ENCODE results near the gene HACD3.
"Not testable (repeated sequence)": the region's sequence is repeated elsewhere in the genome, so short reads cannot be mapped to it uniquely, and the experiment has no call there.

Gene HACD3

GRCh38 chr15:65530318-65531111, at the start of gene HACD3:
TSS of gene HACD3 (plus strand) at chr15:65530463. CDS start at chr15:65530632, 169 bp downstream.
- peak; percentile 64 for DNase-seq (ENCODE audit: low read depth)

GRCh38 chr15:65484876-65485275, 45.4 kb upstream of the HACD3 start:
- DNase-seq (ENCODE audit: low read depth) = no peak

GRCh38 chr15:65494076-65494475, 36.2 kb upstream of the HACD3 start:
- no peak for DNase-seq (ENCODE audit: low read depth)

- DNase-seq (ENCODE audit: low read depth) = no peak
Observed at GRCh38 chr15:65509321-65509720, 20.9 kb upstream of the HACD3 start.

- DNase-seq (ENCODE audit: low read depth) = no peak
Observed at GRCh38 chr15:65512189-65512588, 18.1 kb upstream of the HACD3 start.

- no peak for DNase-seq (ENCODE audit: low read depth)
Observed at GRCh38 chr15:65512807-65513416, 17.4 kb upstream of the HACD3 start.

GRCh38 chr15:65516997-65517865, 13.0 kb upstream of the HACD3 start, which contains the start of gene DPP8:
TSS of gene DPP8 (minus strand) at chr15:65517689. CDS start at chr15:65512553, 5,136 bp downstream.
- DNase-seq (ENCODE audit: low read depth) = peak; percentile 78

- DNase-seq (ENCODE audit: low read depth) = no peak
Observed at GRCh38 chr15:65517866-65518207, 12.4 kb upstream of the HACD3 start.

- DNase-seq (ENCODE audit: low read depth) = no peak
Observed at GRCh38 chr15:65518633-65519285, 11.5 kb upstream of the HACD3 start.

GRCh38 chr15:65521350-65521749, 8.9 kb upstream of the HACD3 start:
- peak; percentile 18 for DNase-seq (ENCODE audit: low read depth)

- no peak for DNase-seq (ENCODE audit: low read depth)
Observed at GRCh38 chr15:65524226-65524625, 6.0 kb upstream of the HACD3 start.

GRCh38 chr15:65525622-65526021, 4.6 kb upstream of the HACD3 start:
- no peak for DNase-seq (ENCODE audit: low read depth)

- no peak for DNase-seq (ENCODE audit: low read depth)
Observed at GRCh38 chr15:65528461-65529060, 1.7 kb upstream of the HACD3 start.

- no peak for DNase-seq (ENCODE audit: low read depth)
Observed at GRCh38 chr15:65529762-65530317, 423 bp upstream of the HACD3 start.

GRCh38 chr15:65532738-65533051, 2.4 kb downstream of the HACD3 start:
- no peak for DNase-seq (ENCODE audit: low read depth)

GRCh38 chr15:65533057-65533756, 2.9 kb downstream of the HACD3 start:
- no peak for DNase-seq (ENCODE audit: low read depth)

GRCh38 chr15:65535192-65535591, 4.9 kb downstream of the HACD3 start:
- DNase-seq (ENCODE audit: low read depth) = no peak

GRCh38 chr15:65540314-65540713, 10.1 kb downstream of the HACD3 start:
- no peak for DNase-seq (ENCODE audit: low read depth)

GRCh38 chr15:65541231-65541820, 11.1 kb downstream of the HACD3 start:
- no peak for DNase-seq (ENCODE audit: low read depth)

- DNase-seq (ENCODE audit: low read depth) = no peak
Observed at GRCh38 chr15:65547841-65548240, 17.6 kb downstream of the HACD3 start.

- DNase-seq (ENCODE audit: low read depth) = not testable (repeated sequence)
Observed at GRCh38 chr15:65549288-65549687, 19.0 kb downstream of the HACD3 start.

Measured in CMK (cell line).